Body of pancreas (tissue), 4 donors: ENCODE results near the gene SAMHD1. TPM values are rescaled to one million over a fixed set of nuclear protein-coding genes. Genes with fewer than 3 reads are reported as not detected.
A peak's percentile ranks its signal among the peaks of the same experiment; 100 is the strongest.

Experiments used
- ATAC-seq: fragments of 150-250 bp; one replicate; pipeline ENCODE4 v1.9.1; 2016
- DNase-seq, 4 donors: peaks; one replicate each; pipeline ENCODE4 v3.0.0-alpha.2; 2019
- H3K27ac ChIP-seq, 4 donors: fragments of 200-600 bp; sonication (generic); 1 replicate in 3 of 4; 2 replicates in 1 of 4; pipeline versions ENCODE4 v1.5.1 to v1.6.1; 2016 to 2019; ENCODE audit warnings: mild to moderate bottlenecking in 1 of 4, mixed read lengths in 1 of 4, moderate library complexity in 1 of 4
- H3K27me3 ChIP-seq, 2 donors: fragments of 200-600 bp; sonication (generic); one replicate each; pipeline ENCODE4 v1.6.0; 2016; ENCODE audit warnings: mild to moderate bottlenecking in 1 of 2
- H3K36me3 ChIP-seq, 2 donors: fragments of 200-600 bp; sonication (generic); replicated peaks in 1 of 2; 2 replicates each; pipeline ENCODE4 v1.5.1; 2016; ENCODE audit warnings: low read depth in 2 of 2; ENCODE audit not compliant: insufficient read depth in 1 of 2
- H3K4me1 ChIP-seq: fragments of 200-600 bp; sonication (generic); one replicate; pipeline ENCODE4 v1.6.0; 2016
- H3K4me3 ChIP-seq, 2 donors: fragments of 200-600 bp; sonication (generic); 1 replicate in 1 of 2; 2 replicates in 1 of 2; pipeline ENCODE4 v1.5.1; 2016 to 2019
- H3K9me3 ChIP-seq, 3 donors: fragments of 200-600 bp; sonication (generic); 1 replicate in 2 of 3; 2 replicates in 1 of 3; pipeline ENCODE4 v1.5.1; 2016
- CTCF ChIP-seq, 7 experiments: fragments of 450-650 bp in 4 of 7; fragments of 200-600 bp in 3 of 7; sonication (generic) in 3 of 7; IDR thresholded peaks; one replicate each; pipeline ENCODE4 v1.5.1; 2016 to 2019; ENCODE audit warnings: antibody characterized with exemption in 7 of 7
- POLR2A ChIP-seq, 3 donors: fragments of 450-650 bp; IDR thresholded peaks; one replicate each; pipeline ENCODE4 v1.6.1; 2016; ENCODE audit warnings: antibody characterized with exemption in 3 of 3, mild to moderate bottlenecking in 2 of 3
- WGBS, 2 donors: methylation state at CpG; one replicate each; pipeline ENCODE4 v1.1.5; 2017; 5-methylcytosine and 5-hydroxymethylcytosine counted together
- intact Hi-C: fragments of 100-400 bp; cut with DNase I; formaldehyde crosslinking; loops from one replicate; pipeline ENCODE4 v1.15.1; 2023
- total RNA-seq, 2 donors: library from RNA; depleted of rRNA; stranded (reverse); fragments of >200 nt; gene quantifications; one replicate each; pipeline ENCODE4 v1.1.0, GENCODE V29; 2016

SAMHD1 gene
- total RNA-seq, 2 donors from 2014 or later, result 87.7 to 116 TPM

GRCh38 chr20:36975099-36975818, 23.8 kb upstream of the SAMHD1 start:
- ATAC-seq (no peak), DNase-seq (no peak)
- Histone ChIP-seq H3K4me1 (no peaks in the 10 kb centered on the region), H3K27me3 (no peaks in the 10 kb centered on the region), H3K4me3 (no peak overlapping the region), H3K27ac (no peak overlapping the region), H3K9me3 (no peaks in the 10 kb centered on the region), H3K36me3 (no peaks in the 10 kb centered on the region)
- TF ChIP-seq CTCF (IDR thresholded peaks at IDR 0.05) (no peak), POLR2A (IDR thresholded peaks at IDR 0.05) (no peak)
- intact Hi-C loops, result no loop called here
- 56 to 57% methylated on average over 3 of the region's 3 CpGs for WGBS, 2 donors

GRCh38 chr20:36974660-36975059, 23.2 kb upstream of the SAMHD1 start:
- intact Hi-C loops, result no loop called here
- WGBS, 2 donors, result 80 to 89% methylated on average over 3 of the region's 3 CpGs
- ATAC-seq (no peak), DNase-seq (no peak)
- H3K27me3 ChIP-seq, result no peaks in the 10 kb centered on the region
- H3K36me3 ChIP-seq, result no peaks in the 10 kb centered on the region
- no peaks in the 10 kb centered on the region for H3K4me1 ChIP-seq
- H3K9me3 ChIP-seq, result no peaks in the 10 kb centered on the region
- no peak overlapping the region for H3K27ac ChIP-seq
- no peak for TF ChIP-seq POLR2A (IDR thresholded peaks at IDR 0.05)
- TF ChIP-seq CTCF (IDR thresholded peaks at IDR 0.05), result no peak
- no peak overlapping the region for H3K4me3 ChIP-seq

GRCh38 chr20:36971103-36971502, 19.6 kb upstream of the SAMHD1 start:
- Histone ChIP-seq H3K9me3 (no peaks in the 10 kb centered on the region), H3K27me3 (no peaks in the 10 kb centered on the region), H3K36me3 (no peaks in the 10 kb centered on the region), H3K27ac (no peak overlapping the region), H3K4me1 (no peaks in the 10 kb centered on the region), H3K4me3 (no peak overlapping the region)
- DNase-seq, result no peak
- 68 to 73% methylated on average over 1 of the region's 1 CpG for WGBS, 2 donors
- ATAC-seq, result no peak
- TF ChIP-seq POLR2A (IDR thresholded peaks at IDR 0.05) (no peak), CTCF (IDR thresholded peaks at IDR 0.05) (no peak)
- intact Hi-C loops, result no loop called here

GRCh38 chr20:36969478-36970186, 18.1 kb upstream of the SAMHD1 start:
- no peak for TF ChIP-seq POLR2A (IDR thresholded peaks at IDR 0.05)
- TF ChIP-seq CTCF (IDR thresholded peaks at IDR 0.05), result no peak
- intact Hi-C loops, result no loop called here
- H3K27me3 ChIP-seq, result no peaks in the 10 kb centered on the region
- H3K27ac ChIP-seq, result peak overlapping the region in 1 of 4 donors; percentile 5
- ATAC-seq (no peak), DNase-seq (no peak)
- no peaks in the 10 kb centered on the region for H3K9me3 ChIP-seq
- H3K4me3 ChIP-seq, result no peak overlapping the region
- no peaks in the 10 kb centered on the region for H3K4me1 ChIP-seq
- WGBS, 2 donors, result 78 to 82% methylated on average over 10 of the region's 10 CpGs
- H3K36me3 ChIP-seq, result no peaks in the 10 kb centered on the region
